ENCODE data around the gene LRRTM4. TPM values are rescaled to one million over a fixed set of nuclear protein-coding genes. Genes with fewer than 3 reads are reported as not detected.

Gene LRRTM4
- total RNA-seq, 2 donors from 2014 or later: 0.24 TPM; not detected in 1

DNA sequence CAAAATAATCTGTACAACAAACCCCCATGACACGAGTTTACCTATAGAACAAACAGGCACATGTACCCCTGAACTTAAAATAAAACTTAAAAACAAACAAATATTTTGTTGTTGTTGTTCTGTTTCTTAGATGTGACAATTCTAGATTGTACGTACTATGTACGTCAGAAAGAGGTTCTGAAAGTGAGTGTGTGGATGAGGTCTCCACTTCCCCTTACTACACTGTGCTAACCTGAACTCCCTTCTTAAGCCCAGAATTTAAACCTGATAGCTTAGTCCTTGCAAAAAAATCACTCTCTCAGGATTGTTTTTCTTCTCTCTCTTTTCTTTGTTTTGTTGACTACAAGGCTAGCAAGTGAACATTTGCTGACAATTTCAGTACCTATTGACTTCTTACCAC, 581.6 kb downstream of the LRRTM4 start:
- H3K27me3 ChIP-seq: no peaks in the 10 kb centered on the region
- no peak overlapping the region for H3K27ac ChIP-seq
- H3K4me1 ChIP-seq: no peaks in the 10 kb centered on the region
- H3K36me3 ChIP-seq: no peaks in the 10 kb centered on the region
- no peak overlapping the region for H3K4me3 ChIP-seq
- TF ChIP-seq, protein P1, sequence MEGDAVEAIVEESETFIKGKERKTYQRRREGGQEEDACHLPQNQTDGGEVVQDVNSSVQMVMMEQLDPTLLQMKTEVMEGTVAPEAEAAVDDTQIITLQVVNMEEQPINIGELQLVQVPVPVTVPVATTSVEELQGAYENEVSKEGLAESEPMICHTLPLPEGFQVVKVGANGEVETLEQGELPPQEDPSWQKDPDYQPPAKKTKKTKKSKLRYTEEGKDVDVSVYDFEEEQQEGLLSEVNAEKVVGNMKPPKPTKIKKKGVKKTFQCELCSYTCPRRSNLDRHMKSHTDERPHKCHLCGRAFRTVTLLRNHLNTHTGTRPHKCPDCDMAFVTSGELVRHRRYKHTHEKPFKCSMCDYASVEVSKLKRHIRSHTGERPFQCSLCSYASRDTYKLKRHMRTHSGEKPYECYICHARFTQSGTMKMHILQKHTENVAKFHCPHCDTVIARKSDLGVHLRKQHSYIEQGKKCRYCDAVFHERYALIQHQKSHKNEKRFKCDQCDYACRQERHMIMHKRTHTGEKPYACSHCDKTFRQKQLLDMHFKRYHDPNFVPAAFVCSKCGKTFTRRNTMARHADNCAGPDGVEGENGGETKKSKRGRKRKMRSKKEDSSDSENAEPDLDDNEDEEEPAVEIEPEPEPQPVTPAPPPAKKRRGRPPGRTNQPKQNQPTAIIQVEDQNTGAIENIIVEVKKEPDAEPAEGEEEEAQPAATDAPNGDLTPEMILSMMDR (IDR thresholded peaks at IDR 0.05): no peak
- H3K9me3 ChIP-seq: no peaks in the 10 kb centered on the region
- DNase-seq (ENCODE audit: low spot score): no peak

DNA sequence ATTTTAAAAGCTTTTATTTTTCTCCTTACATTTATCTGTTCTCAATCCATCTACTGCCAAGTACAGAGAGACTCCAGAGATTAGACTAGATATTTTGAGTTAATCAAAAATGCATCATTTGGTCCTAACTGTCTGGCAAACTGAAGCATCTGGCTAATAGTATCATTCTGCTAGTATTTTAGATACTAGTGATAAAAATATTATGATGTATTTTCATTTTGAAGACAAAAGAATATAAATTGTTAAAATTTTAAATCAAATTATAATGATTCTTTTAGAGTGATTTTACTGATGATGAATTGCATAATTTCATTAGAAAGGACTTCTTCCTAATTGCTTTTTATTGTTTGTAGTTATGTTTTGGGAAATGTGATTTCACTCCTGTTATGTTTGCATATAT, 584.0 kb downstream of the LRRTM4 start:
- TF ChIP-seq, protein P1 (IDR thresholded peaks at IDR 0.05): no peak
- no peak overlapping the region for H3K27ac ChIP-seq

DNA sequence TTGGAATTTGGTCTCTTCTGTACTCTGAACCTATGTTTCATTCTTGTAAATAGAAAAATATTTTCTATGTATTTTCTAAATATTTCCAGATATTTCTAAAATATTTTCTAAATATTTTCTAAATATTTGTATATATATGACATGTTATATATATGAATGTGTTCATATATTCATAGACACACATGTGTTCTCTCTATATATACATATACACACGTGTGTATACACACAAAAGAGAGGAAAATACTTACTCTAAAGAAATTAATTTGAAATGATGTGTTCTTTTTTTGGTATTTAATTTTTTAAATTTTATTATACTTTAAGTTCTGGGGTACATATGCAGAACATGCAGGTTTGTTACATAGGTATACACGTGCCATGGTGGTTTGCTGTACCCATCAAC, 589.6 kb downstream of the LRRTM4 start:
- Histone ChIP-seq H3K4me3 (no peak overlapping the region), H3K4me1 (no peaks in the 10 kb centered on the region), H3K36me3 (no peaks in the 10 kb centered on the region), H3K9me3 (no peaks in the 10 kb centered on the region), H3K27me3 (no peaks in the 10 kb centered on the region), H3K27ac (no peak overlapping the region)
- TF ChIP-seq, protein P1 (IDR thresholded peaks at IDR 0.05): no peak
- DNase-seq (ENCODE audit: low spot score): no peak

More for the DNA sequence above, 584.0 kb downstream of the LRRTM4 start:
- Histone ChIP-seq H3K27me3 (no peaks in the 10 kb centered on the region), H3K36me3 (no peaks in the 10 kb centered on the region), H3K9me3 (no peaks in the 10 kb centered on the region), H3K4me1 (no peaks in the 10 kb centered on the region), H3K4me3 (no peak overlapping the region)
- DNase-seq (ENCODE audit: low spot score): no peak

DNA sequence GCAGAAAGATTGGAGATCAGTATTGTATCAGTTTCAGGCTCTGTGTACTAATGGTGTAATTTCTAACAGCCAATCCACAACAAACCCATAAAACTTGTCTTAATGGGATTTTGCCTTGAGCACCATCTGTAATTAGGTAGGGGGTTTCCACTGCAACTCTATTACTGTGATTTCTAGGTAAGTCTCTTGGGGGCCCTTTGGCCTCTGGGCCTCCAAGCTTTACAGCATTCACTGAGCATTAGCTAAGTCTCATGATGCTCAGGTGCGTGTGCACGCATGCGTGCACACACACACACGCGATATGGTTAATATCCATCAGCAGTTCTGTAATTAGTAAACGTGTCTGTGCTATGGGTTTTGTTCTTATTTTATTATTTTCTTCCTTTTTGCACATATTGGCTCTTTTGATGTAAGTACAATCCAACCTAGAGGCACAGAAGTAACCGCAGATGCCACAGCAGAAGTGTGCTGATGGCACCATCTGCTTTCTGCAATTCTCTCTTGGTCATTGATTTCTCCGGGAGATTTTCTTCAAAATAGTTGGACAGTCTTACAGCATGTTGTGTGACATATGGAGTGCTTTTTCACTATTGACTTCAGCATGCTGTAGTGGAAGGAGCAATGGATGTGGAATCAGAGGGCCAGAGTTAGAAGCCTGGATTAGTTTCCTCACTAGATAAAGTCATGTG, 592.0 kb downstream of the LRRTM4 start:
- H3K27ac ChIP-seq: no peak overlapping the region
- no peaks in the 10 kb centered on the region for H3K4me1 ChIP-seq
- no peak for DNase-seq (ENCODE audit: low spot score)
- no peaks in the 10 kb centered on the region for H3K36me3 ChIP-seq
- H3K9me3 ChIP-seq: no peaks in the 10 kb centered on the region
- H3K27me3 ChIP-seq: no peaks in the 10 kb centered on the region
- no peak overlapping the region for H3K4me3 ChIP-seq
- TF ChIP-seq, protein P1 (IDR thresholded peaks at IDR 0.05): no peak

DNA sequence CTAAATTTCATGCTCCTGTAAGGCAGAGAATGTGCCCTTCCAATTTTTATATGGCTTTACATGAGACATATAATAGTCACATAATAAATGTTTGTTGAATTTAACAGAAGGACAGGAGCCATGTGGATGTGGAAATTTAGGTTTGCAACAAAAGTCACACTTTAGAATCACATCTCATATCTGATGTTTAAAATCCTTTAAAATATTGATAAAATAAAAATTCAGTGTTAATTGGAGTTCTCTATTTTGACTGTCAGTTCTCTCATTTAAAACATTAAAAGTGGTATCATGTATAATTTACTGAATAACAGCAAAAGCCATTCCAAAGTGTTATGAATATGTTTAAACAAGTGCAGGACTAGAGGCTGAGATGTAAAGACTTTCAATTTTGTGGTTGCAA, 594.1 kb downstream of the LRRTM4 start:
- Histone ChIP-seq H3K4me3 (no peak overlapping the region), H3K4me1 (no peaks in the 10 kb centered on the region), H3K27ac (no peak overlapping the region), H3K36me3 (no peaks in the 10 kb centered on the region), H3K27me3 (no peaks in the 10 kb centered on the region), H3K9me3 (no peaks in the 10 kb centered on the region)
- no peak for DNase-seq (ENCODE audit: low spot score)
- TF ChIP-seq, protein P1 (IDR thresholded peaks at IDR 0.05): no peak

DNA sequence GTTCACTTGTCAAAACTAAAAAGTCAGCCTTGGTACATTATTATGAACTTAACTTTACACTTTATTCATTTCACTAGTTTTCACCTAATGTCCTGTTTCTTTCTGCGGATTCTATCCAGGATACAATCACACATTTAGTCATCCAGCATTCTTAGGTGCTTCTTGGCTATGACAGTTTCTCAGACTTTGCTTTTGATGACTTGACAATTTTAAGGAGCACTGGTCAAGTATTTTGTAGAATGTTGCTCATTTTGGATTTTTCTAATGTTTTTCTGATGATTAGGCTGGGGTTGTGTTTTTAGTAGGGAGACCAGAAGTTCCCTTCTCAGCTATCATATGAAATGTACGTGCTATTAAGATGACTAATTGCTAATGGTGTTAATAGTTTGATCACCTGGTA, 601.2 kb downstream of the LRRTM4 start:
- TF ChIP-seq, protein P1 (IDR thresholded peaks at IDR 0.05): no peak
- Histone ChIP-seq H3K27ac (no peak overlapping the region), H3K27me3 (no peaks in the 10 kb centered on the region), H3K9me3 (no peaks in the 10 kb centered on the region), H3K36me3 (no peaks in the 10 kb centered on the region), H3K4me3 (no peak overlapping the region), H3K4me1 (no peaks in the 10 kb centered on the region)
- no peak for DNase-seq (ENCODE audit: low spot score)

Data from right atrium auricular region (tissue), 2 donors.